ENCODE measurements around the gene NCAPH2. TPM values are rescaled to one million over a fixed set of nuclear protein-coding genes. Genes with fewer than 3 reads are reported as not detected.

Gene NCAPH2
- total and polyA plus RNA-seq, 2 of the 13 experiments (the other 11 are each of a cell fraction or from before 2014, with no cell fraction given), result 28.1 to 64.4 TPM

DNA sequence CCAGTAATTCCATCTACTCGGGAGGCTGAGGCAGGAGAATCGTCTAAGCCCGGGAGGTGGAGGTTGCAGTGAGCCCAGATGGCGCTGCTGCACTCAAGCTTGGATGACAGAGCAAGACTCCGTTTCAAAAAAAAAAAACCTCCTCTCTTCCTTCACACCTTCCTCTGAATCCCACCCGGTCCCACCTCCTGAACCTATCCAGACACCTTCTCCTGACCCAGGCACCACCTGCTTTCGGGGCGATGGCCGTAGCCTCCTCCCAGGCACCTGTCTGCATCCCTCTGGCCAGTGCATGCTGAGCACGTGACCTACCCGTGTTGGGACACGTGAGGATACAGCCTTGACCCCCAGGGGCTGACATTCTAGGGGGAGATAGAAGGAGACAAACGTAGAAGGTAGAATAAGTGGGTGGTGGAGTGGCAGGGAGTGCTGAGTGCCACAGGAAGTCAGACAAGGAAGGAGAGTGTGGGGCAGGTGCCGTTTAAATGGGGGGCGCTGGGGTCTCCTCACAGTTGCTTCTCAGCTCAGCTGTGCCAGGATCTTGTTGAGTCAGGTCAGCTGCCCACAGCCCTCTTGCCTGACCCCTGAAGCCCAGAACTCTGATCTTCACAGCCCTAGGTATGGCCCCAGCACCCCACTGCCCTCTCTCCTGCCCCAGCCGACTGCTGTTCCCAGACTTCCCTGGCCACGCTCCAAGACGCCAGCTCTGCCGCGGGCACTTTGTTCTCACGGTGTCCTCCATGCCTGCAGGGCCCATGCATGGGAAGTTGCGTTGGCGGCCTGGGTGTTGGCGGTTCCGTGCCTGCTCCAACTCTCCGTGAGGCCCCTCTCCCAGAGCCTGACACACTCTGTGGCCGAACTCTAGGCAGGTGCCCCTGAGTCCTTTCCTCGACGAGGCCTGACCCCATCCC is 22.5 kb upstream of the NCAPH2 start (continued):
- TF ChIP-seq, protein P1, sequence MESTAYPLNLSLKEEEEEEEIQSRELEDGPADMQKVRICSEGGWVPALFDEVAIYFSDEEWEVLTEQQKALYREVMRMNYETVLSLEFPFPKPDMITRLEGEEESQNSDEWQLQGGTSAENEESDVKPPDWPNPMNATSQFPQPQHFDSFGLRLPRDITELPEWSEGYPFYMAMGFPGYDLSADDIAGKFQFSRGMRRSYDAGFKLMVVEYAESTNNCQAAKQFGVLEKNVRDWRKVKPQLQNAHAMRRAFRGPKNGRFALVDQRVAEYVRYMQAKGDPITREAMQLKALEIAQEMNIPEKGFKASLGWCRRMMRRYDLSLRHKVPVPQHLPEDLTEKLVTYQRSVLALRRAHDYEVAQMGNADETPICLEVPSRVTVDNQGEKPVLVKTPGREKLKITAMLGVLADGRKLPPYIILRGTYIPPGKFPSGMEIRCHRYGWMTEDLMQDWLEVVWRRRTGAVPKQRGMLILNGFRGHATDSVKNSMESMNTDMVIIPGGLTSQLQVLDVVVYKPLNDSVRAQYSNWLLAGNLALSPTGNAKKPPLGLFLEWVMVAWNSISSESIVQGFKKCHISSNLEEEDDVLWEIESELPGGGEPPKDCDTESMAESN (CRISPR knock-in tag; conservative IDR thresholded peaks at IDR 0.05), result 0 out of 2 replicates have a peak, but pooled peaks have one; percentile 58
- TF ChIP-seq, protein P2, sequence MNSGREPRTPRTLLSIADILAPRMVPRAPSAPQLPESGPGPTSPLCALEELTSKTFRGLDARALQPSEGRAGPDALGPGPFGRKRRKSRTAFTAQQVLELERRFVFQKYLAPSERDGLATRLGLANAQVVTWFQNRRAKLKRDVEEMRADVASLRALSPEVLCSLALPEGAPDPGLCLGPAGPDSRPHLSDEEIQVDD (CRISPR knock-in tag; IDR thresholded peaks at IDR 0.05; ENCODE audit: borderline replicate concordance), result peak; percentile 60; the same call in 1 of the 2 replicates
- TF ChIP-seq ELF1 (CRISPR knock-in tag; IDR thresholded peaks at IDR 0.05) (no peak), TCF7 (IDR thresholded peaks at IDR 0.05; ENCODE audit: low read depth) (no peak; the same call in 1 of the 2 replicates), ATRX (CRISPR knock-in tag; IDR thresholded peaks at IDR 0.05; ENCODE audit: borderline replicate concordance) (no peak), ZNF75D (CRISPR knock-in tag; IDR thresholded peaks at IDR 0.05; ENCODE audit: borderline replicate concordance) (no peak), JDP2 (CRISPR knock-in tag; IDR thresholded peaks at IDR 0.05; ENCODE audit: borderline replicate concordance) (no peak), KAT8 (CRISPR knock-in tag; IDR thresholded peaks at IDR 0.05) (0 out of 2 replicates have a peak, but pooled peaks have one; percentile 39), SPEN (CRISPR knock-in tag; IDR thresholded peaks at IDR 0.05; ENCODE audit: low read depth) (peak; percentile 85; the same call in 1 of the 2 replicates), ZNF326 (CRISPR knock-in tag; IDR thresholded peaks at IDR 0.05; ENCODE audit: borderline replicate concordance) (peak; percentile 94; the same call in 1 of the 2 replicates), CHD4 (IDR thresholded peaks at IDR 0.05; ENCODE audit: borderline replicate concordance, low read length) (no peak), REPIN1 (CRISPR knock-in tag; IDR thresholded peaks at IDR 0.05; ENCODE audit: borderline replicate concordance, low read depth) (peak; percentile 57; the same call in 1 of the 2 replicates)
- TF ChIP-seq, protein P3, sequence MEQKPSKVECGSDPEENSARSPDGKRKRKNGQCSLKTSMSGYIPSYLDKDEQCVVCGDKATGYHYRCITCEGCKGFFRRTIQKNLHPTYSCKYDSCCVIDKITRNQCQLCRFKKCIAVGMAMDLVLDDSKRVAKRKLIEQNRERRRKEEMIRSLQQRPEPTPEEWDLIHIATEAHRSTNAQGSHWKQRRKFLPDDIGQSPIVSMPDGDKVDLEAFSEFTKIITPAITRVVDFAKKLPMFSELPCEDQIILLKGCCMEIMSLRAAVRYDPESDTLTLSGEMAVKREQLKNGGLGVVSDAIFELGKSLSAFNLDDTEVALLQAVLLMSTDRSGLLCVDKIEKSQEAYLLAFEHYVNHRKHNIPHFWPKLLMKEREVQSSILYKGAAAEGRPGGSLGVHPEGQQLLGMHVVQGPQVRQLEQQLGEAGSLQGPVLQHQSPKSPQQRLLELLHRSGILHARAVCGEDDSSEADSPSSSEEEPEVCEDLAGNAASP (CRISPR knock-in tag; IDR thresholded peaks at IDR 0.05; ENCODE audit: borderline replicate concordance), result peak; percentile 77; the same call in 1 of the 2 replicates
- TF ChIP-seq, protein P4, sequence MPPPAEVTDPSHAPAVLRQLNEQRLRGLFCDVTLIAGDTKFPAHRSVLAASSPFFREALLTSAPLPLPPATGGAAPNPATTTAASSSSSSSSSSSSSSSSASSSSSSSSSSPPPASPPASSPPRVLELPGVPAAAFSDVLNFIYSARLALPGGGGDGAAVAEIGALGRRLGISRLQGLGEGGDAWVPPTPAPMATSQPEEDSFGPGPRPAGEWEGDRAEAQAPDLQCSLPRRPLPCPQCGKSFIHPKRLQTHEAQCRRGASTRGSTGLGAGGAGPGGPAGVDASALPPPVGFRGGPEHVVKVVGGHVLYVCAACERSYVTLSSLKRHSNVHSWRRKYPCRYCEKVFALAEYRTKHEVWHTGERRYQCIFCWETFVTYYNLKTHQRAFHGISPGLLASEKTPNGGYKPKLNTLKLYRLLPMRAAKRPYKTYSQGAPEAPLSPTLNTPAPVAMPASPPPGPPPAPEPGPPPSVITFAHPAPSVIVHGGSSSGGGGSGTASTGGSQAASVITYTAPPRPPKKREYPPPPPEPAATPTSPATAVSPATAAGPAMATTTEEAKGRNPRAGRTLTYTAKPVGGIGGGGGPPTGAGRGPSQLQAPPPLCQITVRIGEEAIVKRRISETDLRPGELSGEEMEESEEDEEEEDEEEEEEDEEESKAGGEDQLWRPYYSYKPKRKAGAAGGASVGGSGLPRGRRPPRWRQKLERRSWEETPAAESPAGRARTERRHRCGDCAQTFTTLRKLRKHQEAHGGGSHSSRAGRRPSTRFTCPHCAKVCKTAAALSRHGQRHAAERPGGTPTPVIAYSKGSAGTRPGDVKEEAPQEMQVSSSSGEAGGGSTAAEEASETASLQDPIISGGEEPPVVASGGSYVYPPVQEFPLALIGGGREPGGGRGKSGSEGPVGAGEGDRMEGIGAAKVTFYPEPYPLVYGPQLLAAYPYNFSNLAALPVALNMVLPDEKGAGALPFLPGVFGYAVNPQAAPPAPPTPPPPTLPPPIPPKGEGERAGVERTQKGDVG (CRISPR knock-in tag; IDR thresholded peaks at IDR 0.05; ENCODE audit: borderline replicate concordance), result peak; percentile 31; the same call in 1 of the 2 replicates
- TF ChIP-seq, protein P5, sequence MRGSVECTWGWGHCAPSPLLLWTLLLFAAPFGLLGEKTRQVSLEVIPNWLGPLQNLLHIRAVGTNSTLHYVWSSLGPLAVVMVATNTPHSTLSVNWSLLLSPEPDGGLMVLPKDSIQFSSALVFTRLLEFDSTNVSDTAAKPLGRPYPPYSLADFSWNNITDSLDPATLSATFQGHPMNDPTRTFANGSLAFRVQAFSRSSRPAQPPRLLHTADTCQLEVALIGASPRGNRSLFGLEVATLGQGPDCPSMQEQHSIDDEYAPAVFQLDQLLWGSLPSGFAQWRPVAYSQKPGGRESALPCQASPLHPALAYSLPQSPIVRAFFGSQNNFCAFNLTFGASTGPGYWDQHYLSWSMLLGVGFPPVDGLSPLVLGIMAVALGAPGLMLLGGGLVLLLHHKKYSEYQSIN (CRISPR knock-in tag; IDR thresholded peaks at IDR 0.05; ENCODE audit: borderline replicate concordance), result no peak
- TF ChIP-seq, protein P6, sequence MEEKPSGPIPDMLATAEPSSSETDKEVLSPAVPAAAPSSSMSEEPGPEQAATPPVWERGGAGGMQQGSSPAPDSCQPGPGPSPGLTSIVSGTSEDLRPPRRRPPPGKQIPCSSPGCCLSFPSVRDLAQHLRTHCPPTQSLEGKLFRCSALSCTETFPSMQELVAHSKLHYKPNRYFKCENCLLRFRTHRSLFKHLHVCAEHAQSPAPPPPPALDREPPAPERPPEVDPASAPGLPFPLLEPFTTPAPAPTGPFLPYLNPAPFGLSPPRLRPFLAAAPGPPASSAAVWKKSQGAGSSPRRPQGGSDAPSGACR (CRISPR knock-in tag; IDR thresholded peaks at IDR 0.05), result peak; percentile 60; the same call in 1 of the 2 replicates
- TF ChIP-seq, protein P7, sequence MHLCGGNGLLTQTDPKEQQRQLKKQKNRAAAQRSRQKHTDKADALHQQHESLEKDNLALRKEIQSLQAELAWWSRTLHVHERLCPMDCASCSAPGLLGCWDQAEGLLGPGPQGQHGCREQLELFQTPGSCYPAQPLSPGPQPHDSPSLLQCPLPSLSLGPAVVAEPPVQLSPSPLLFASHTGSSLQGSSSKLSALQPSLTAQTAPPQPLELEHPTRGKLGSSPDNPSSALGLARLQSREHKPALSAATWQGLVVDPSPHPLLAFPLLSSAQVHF (CRISPR knock-in tag; IDR thresholded peaks at IDR 0.05), result no peak

Measured in HepG2 (cell line).